Esophagus muscularis mucosa (tissue), 4 donors: ENCODE data around the gene FCER1A.

Source experiments
- CTCF ChIP-seq, 3 experiments: fragments of 200-600 bp in 2 of 3; fragments of 450-650 bp in 1 of 3; sonication (generic) in 2 of 3; IDR thresholded peaks; one replicate each; pipeline ENCODE4 v1.5.1; 2017 to 2019; ENCODE audit warnings: antibody characterized with exemption in 3 of 3, mild to moderate bottlenecking in 2 of 3, moderate library complexity in 1 of 3
- EP300 ChIP-seq: sonication (generic); formaldehyde crosslinking; IDR thresholded peaks from one replicate; pipeline ENCODE4 v1.6.1; 2017; ENCODE audit warnings: antibody characterized with exemption
- POLR2AphosphoS5 ChIP-seq, 2 donors: sonication (generic); formaldehyde crosslinking; IDR thresholded peaks; one replicate each; pipeline ENCODE4 v1.6.1; 2017; ENCODE audit warnings: antibody characterized with exemption in 2 of 2

GRCh38 chr1:159302095-159302494, at the start of gene FCER1A:
- TF ChIP-seq CTCF (IDR thresholded peaks at IDR 0.05) (no peak), POLR2AphosphoS5 (IDR thresholded peaks at IDR 0.05) (no peak), EP300 (no peak)
